ENCODE data around the gene ACOX3.

ACOX3 gene

DNA sequence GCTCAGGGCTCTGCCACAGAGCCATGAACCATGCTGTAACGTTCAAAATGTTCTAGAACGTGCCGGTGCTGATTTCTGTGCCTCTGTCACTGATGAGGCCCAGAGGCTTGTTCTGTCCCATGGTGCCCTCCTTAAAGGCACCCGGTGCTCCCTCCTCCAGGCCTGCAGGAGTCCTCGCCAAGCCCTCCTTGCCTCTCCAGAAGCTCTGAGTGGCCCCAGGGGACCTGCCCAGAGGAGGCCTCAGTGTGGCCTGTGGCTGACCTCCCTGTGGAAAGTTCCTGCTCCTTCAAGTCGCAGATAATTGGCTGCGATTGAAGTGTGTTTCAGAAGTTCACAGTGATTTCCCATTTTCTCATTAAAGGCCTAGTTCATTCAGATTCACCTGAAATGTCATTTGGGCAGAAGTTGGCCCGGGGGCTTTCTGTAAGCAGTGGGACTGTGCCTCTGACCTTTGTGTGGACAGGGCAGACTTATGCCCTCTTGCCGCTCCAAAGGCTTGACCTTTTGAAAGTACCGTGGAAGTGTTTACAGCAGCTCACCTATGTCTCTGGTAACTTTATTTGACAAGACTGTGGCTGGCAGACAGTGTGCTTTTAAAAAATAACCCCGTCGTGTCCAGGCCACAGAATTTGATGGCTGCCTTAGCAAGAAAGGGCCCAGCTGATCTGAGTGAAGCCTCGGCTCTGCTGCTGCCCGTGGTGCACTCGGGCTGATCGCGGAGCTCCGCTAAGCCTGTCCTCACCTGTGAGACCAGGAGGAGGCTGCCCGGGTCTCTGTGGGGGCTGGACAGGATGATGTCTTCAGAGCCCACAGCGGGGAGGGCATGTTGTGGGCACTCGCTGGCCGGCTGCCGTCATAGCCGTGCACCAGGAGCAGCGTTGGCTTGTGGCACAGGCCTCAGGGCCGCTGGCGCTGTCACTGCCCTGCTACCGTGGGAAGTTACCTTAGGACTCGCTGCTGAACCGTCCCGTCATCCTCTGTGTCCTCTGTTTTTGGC is 25.4 kb upstream of the ACOX3 start:
- no peak for DNase-seq

DNA sequence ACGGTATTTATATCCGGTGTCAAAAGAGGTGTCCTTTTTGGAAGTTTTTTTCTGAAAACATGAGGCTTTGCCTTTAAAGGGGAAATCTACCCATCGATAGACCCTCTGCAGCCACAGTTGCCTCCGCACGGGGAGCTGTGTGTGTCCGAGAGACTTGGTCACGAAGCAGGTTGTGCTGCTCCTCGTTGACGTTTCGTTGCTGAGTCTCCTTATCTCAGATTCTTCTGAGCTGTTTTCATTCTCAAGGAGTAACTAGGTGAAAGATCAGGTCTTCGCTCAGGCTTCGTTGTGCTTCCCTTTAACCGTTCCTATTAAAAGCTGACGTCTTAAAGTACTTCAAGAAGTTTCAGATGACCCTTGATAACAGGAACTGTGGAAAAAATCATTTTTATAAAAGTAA is 23.9 kb upstream of the ACOX3 start:
- DNase-seq = no peak

DNA sequence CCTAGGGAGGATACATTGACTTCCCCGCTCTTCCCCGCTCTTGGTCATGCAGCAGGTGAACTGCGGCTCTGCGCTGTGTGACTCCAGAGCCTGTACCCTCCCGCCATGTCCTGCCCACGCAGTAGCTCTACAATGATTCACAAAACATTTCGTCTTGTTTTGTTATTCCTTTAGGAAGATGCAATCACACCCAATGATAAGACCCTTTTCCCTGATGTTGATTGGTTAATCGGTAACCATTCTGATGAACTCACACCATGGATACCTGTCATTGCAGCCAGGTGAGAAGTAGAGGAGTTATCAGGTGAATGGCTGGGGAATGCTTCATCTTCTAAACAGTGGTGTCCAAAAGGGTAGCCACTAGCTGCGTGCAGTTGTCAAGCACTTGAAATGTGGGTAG is 23.3 kb upstream of the ACOX3 start:
- no peak for DNase-seq

DNA sequence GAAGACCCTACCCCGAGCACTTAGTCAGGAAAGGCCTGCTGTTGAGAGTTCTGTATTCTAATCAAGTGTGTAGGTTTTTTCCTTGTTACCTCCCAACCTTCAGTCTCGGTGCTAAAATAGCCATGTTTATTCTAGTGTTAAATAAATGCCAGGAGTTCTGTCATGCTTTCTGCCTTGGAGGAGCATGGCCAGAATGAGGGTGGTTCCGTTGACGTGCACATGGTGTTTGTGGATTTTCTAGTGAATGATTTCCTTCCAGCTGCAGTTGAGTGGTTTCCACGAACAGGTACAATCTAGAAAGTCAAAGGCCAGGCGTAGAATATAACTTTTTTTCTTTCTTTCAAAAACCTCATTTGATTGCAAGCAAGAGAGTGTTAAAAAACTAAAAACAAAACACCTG is 21.1 kb upstream of the ACOX3 start:
- DNase-seq = no peak

DNA sequence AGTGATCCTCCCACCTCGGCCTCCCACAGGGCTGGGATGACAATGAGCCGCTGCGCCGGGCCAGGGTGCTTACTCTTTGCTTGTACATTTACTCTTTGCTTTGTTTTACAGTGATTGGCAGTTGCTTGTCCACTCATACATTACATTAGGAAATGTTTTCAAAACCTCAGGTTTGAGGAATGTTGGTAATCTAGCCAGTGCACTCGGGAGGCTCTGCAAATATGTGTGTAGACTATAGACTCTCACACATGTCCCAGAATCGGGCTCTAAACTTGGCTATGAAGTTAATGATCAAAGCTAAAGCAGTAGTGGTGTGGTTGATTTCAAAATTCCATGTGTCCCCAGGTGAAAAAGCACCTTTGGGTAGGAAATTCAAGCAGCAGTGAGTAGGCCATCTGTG is 20.6 kb upstream of the ACOX3 start:
- no peak for DNase-seq

DNA sequence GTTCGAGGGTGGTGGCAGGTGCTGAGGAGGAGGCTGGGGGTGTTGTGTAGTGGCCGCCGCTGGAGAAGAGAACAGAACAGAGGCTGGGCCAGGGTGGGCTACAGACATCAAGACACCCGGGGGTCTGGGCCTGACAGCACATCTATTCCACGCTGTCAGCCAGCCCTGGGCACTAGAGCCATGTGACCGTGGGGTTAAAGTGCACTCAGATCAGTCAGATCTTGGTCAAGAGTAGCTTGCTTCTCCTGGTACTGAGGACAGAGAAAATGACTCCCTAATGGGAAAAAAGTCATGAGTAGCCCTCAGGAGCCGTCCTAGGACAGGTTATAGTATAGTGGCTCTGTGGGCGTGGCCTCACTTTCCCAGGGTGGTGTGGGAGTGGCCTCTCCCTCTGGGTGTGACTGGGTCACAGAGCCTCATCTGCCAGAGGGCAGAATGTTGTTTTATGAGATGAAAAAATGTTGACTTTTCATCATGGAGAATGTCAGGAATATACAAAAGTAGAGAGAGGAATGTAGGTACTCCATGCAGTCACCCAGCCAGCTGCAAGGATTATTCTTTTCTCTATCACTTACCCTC is 19.4 kb upstream of the ACOX3 start:
- no peak for DNase-seq

DNA sequence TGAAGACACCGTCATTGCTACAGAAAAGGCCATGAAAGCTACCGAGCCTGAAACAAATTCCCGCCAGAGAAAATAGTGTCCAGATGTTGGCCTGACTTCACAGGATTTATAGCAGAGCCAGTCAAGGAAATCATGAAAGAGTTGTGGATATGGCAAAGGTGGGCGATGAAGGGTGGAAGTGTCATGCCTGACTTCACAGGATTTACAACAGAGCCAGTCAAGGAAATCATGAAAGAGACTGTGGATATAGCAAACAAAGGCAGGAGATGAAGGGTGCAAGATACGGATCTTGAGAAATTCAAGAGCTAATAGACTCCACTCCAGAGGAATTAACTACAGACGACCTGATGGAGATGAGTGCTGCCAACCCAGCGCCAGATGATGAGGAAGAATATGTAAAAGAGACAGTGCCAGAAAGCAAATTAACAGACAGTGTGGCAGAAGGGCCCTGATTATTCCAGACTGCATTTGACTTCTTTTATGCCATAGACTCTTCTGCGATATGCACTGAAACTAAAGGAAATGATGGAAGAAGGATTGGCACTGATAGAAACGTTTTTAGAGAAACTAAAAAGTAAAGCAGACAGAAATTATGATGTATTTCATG is 17.2 kb upstream of the ACOX3 start:
- DNase-seq = no peak

DNA sequence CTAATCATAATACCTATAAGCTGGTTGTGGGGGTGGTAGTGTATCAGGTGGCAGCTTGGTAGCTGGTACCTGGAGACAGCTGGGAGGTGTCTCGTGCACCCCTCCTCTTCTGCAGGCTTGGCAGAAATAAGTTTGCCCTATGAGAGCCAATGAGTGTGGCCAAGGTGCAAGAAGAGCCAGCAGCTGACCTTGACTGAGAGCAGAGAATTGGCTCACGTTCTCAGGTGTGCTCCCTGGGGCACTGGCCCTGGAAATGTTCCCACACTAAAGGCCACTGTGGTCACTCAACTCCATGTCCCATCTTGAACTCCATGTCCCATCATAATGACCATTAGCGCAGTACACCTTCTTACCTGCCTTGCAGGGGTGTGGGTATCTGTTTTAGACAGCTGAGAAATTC is 13.4 kb upstream of the ACOX3 start:
- no peak for DNase-seq

DNA sequence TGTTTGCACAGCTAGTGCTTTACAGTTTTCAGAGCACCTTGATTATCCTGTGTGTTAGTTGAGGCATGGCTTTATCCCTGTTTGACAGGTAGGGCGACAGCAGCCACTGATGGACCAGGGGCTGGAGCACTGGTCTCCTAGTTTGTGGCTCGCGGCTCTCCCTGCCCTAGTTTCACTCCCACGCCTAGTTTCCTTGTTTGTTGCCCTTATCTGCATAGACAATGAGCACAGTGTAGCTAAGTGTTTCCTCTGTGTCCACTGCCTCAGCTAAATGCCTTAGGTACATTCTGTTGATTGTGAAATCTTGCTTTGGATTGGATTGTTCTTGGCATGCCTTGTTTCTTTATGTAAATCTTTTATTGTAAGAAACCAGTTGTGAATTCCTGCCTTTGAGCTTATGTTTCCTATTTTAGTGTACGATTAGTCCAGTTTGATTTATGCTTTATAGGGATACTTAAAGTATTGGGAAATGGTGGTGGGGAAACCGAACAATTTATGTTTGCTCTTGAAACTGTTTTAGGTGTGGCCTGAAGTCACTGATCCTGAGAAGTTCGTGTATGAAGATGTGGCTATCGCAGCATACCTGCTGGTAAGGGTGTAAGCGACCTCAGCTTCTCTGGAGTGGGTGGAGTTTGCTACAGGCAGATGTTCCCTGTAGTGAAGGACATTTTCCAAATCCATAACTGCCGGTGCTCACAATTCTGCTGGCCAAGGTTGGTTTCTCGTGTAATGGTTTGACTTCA is 11.1 kb upstream of the ACOX3 start:
- no peak for DNase-seq

DNA sequence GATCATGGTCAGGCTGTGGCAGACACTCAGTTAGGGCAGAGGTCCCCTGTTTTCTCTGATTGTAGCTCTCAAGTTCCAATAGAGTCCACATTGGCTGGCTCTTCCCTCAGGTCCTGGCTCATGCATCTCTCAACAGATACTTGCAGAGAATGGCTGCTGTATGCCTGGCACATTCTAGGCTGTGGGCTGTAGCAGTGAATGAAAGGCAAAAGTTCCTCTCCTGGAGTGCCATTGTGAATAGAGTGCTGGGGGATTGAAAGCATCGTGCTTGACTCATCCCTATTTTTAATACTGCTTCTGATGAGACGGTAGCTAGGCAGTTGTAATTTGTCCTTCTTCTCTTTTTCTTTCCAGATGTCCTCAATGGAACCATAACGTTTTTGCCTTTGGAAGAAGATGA is 5.6 kb upstream of the ACOX3 start:
- DNase-seq = no peak

DNA sequence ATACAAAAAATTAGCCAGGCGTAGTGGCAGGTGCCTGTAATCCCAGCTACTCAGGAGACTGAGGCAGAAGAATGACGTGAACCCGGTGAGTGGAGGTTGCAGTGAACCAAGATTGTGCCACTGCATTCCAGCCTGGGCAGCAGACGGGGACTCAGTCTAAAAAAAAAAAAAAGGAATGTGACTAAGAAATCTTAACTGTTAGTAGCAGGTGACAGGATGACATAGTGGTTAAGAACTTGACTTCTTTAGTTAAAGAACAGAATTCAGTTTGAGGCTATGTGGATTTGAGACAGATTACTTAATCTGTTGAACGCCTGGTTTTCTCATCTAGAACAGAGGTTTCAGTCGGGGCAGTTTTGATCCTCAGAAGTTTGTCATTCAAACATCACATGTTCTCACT is 3.3 kb upstream of the ACOX3 start:
- no peak for DNase-seq

DNA sequence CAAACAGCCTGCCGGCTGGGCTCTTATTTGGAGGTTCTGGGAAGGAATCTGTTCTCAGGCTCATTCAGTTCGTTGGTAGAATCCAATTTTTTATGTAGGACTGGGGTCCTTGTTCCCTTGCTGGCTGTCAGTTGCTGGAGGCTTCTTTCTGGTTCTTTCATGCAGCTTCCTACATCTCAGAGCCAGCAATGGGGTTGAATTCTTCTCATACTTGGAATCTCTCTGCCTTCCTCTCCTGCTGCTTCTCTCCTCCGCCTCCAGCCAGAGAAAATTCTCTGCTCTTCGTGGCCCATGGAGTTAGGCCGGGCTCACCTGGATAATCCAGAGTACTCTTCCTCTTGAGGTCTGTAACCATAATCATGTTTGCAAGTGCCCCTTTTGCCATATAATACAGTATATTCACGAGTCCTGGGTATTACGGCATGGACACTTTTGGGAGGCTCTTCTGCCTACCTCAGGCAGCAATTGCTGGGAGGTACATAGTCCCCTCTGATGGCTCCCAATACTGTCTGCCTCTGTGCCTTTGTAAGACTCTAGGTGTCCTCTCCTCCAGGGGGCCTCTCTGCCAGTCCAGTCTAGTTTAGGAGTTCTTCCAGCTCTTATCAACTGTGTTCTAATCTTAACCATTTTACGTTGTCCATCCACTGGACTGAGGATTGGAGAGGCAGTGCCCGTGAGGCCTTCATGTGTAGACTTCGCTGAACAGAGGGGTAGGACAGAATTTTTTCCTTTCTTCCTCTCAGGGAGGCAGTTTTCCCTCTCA is 2.3 kb upstream of the ACOX3 start:
- DNase-seq = no peak

DNA sequence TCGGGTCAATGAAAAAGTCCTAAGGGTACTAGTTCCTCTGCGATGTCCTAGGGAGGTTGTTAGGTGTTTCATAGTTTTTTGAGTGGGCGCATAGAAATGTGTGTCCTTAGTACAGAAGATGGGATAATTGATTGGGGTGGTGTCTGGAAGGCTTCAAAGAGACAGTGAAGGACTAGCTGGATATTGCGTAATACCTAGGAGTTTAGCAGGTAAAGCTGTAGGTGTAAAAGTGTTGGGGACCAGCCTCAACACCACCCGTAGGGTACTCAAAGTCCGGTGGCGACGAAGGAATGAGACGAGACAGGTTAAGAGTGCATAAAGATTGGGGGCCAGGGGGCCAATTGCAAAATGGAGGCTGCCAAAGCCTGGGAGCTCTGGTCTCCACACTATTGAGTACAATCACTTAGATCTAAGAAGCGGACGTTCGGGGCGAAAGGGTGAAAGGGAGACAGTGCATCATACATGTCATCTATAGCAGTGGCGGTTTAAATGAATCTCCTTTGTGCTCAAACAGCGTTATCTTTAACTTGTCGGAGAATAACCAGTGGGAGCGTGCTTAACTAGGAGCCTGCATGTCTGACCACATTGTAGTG is 1.1 kb upstream of the ACOX3 start:
- DNase-seq = no peak

DNA sequence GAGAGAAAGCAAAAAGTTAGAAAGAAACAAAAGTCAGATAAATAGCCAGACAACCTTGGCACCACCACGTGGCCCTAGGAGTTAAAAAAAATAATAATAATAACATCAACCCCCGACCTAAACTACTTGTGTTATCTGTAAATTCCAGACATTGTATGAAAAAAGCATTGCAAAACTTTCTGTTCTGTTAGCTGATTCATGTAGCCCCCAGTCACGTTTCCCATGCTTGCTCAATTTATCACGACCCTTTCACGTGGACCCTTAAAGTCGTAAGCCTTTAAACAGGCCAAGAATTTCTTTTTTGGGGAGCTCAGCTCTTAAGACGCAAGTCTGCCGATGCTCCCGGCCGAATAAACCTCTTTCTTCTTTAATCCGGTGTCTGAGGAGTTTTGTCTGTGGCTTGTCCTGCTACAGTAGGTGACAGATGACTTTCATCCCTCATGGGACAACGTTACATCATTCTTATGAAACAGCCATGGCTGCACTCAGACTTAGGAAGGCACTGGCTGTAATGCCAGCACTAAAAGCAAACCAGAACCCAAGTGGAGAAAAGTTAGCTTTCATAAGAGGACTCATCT is 520 bp downstream of the ACOX3 start:
- DNase-seq = peak; percentile 83

DNA sequence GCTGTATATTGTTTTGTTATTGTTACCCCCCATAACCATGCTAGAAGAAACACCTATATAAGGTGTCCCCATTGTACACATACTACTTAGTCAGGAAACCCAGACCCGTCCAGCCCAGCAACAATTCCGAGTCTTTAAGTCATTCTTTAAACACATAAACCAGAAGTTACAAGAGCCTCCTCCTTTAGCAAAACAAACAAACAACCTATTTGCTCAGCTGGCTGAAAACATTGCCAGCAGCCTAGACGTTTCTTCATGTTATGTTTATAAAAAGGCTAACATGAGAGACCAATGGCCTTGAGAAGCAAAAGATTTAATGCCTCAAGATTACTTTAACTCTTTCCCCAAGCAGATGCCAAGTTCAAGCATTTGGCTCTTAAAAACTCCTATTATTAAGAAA is 1.4 kb downstream of the ACOX3 start:
- DNase-seq = no peak

DNA sequence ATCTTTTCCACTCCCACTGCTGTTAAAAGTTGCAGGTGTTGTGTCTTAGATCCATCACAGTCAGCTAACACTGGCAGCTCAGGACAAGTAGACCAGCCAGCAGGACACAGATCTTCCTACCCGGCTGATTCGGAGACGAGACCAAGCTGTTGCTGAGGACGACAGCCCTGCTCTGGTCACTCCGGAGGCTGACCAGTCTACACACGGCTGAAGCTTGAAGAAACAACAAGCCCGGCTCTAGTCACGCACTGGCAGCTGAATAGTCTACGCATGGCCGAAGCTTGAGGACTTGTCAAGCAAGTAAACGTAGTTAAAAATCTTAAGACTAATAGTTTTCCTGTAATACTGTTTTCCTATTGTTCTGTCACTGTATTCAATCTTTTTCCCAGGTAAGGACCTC is 1.8 kb downstream of the ACOX3 start:
- DNase-seq = no peak

DNA sequence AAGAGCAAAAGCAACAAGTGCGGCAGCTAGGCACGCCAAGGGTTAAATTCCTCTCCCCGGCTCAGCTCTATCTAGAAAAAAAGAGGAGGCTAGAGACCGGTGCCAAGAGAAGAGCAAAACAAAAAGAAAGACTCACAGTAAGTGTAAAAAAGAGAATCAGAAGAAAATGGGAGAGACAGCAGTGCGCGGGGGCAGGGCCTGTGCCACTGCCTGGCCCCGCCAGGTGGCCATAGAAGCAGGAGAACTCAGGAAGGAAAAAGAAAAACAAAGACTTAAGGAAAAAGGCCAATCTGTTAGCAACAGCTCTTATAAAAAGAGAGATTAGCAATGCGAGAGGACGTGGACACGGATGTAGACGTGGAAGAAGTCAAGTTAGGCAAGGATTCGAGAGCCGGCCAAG is 3.2 kb downstream of the ACOX3 start:
- DNase-seq = no peak

DNA sequence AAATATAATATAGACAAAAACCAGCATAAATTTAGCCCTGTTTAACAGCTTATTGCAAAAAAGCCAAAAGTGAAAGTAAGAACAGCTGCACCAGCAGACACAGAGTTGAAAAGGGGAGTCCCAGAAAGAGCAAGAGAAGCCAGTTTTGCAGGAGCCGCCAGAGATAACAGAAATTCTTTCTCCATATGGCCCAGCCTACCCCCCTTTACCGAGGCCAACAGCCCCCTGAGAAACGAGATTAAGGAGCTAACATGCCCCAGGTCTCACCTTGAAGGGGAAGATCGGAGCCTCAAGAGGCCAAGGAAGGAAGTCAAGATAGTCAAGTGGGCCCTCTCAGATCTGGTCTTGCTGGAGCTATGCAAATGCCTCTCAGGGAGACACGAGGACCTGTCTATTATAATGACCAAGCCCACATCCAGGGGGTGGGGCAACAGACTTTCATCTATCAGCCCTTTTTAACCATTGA is 4.8 kb downstream of the ACOX3 start:
- peak in 1 of 2 donors; percentile 15 for DNase-seq

DNA sequence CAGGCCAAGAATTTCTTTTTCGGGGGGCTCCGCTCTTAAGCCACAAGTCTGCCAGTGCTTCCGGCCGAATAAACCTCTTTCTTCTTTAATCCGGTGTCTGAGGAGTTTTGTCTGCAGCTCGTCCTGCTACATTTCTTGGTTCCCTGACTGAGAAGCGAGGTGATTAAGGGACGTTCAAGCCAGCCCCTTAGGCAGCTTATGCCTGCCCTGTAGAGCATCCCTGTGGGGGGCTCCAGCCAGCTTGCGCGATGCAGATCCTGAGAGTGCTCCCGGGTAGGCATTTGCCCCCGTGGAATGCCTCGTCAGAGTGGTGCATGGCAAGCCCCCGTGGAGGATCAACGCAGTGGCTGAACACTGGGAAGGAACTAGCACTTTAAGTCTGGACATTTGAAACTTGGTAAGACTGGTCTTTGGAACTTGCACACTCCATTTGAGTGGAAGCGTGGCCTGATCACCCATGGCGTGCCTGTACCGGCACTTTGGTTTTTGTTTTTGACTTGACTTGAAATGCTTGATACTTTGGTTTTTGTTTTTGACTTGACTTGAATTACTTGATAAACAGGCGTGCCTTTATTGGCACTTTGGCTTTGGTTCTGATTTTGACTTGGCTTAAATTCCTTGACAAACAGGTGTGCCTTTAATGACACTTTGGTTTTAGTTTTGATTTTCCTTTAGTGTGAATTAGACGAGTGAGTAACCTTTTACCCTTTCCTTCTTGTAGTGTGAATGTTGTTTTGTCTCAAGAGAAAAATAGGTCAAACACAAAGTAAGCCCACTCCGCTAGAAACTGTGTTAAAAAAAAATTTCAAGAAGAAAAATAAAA is 6.1 kb downstream of the ACOX3 start:
- DNase-seq = no peak

DNA sequence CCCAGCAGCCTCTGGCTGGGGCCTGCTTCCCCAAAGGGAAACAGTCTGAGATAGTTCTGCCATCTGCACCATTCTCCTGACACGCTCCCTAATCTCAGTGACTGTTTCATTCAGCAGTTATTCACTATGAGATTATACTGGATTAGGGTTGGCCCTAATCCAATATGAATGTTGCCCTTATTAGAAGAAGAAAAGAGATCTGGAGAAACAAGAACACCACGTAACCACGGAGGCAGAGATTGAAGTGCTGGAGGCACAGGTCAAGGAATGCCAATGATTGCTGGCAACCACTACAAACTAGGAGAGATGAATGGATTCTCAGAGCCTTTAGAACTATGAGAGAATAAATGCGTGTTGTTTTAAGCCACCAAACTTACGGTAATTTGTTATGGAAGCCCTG is 7.4 kb downstream of the ACOX3 start:
- no peak for DNase-seq

DNA sequence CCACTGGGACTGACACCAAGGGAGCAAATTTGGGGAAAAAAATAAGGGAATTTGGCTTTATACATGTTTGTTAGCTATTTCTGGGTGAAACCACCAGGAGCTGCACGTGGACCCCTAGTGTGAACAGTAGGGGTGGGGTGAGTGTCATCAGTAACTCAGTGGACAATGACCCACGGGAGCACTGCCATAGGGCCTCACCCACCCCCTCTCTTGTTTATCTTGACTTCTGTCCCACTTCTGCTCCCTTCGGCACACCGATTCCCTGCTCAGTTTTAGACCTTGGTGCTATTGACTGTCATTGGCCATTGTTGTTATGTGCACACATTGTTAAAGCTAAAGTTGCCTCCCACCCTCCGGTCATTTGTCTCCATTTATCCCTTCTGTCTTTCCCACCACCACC is 9.0 kb downstream of the ACOX3 start:
- no peak for DNase-seq

Data from inflammatory macrophage treated with lipopolysaccharide for 1 hour (primary cell).